IMR-90 (cell line): ENCODE results near the gene MYH13. TPM values are rescaled to one million over a fixed set of nuclear protein-coding genes. Genes with fewer than 3 reads are reported as not detected.

Experiments
- ATAC-seq: fragments of 200-7000 bp; cut with Tn5 transposase; 2 replicates; pipeline ENCODE4 v1.9.1; 2020; ENCODE audit warnings: low read depth, mild to moderate bottlenecking, moderate library complexity
- BruUV-seq: library from RNA; stranded (reverse); fragments of 400-500 nt; replicated peaks from 2 replicates; lab custom pipeline; 2021; lab: Mats Ljungman, UMichigan
- CTCF ChIA-PET: fragments of 300-600 bp; formaldehyde crosslinking; extraction: SDS; loops from one replicate; lab custom pipeline; 2021; ENCODE audit warnings: antibody characterized with exemption; lab: Yijun Ruan, JAX
- POLR2A ChIA-PET: fragments of 300-600 bp; sonication (Branson Sonifier 250); formaldehyde crosslinking; loops from one replicate; lab custom pipeline; 2022; ENCODE audit warnings: antibody characterized with exemption; ENCODE audit not compliant: unreplicated experiment; lab: Charles Lee
- DNase-seq: peaks from one replicate; pipeline ENCODE4 v3.0.0; 2013
- H2AFZ ChIP-seq: replicated peaks from 2 replicates; pipeline ENCODE3; 2013; ENCODE audit warnings: low read length, mild to moderate bottlenecking; ENCODE audit not compliant: poor library complexity
- H2AK5ac ChIP-seq: 2 replicates; pipeline ENCODE4 v1.6.1; 2013; ENCODE audit warnings: low read depth, low read length, inconsistent platforms
- H2AK9ac ChIP-seq: replicated peaks from 2 replicates; pipeline ENCODE3; 2013; ENCODE audit warnings: mild to moderate bottlenecking, low read depth, low read length, moderate library complexity; ENCODE audit not compliant: poor library complexity
- H2BK120ac ChIP-seq: 2 replicates; pipeline ENCODE4 v1.6.1; 2013; ENCODE audit warnings: low read depth, low read length, inconsistent platforms
- H2BK15ac ChIP-seq: 3 replicates; pipeline ENCODE4 v1.6.1; 2013; ENCODE audit warnings: low read depth, low read length, inconsistent platforms
- H2BK20ac ChIP-seq: 2 replicates; pipeline ENCODE4 v1.6.1; 2013; ENCODE audit warnings: low read depth, mild to moderate bottlenecking, inconsistent platforms, low read length, moderate library complexity
- H2BK5ac ChIP-seq: 2 replicates; pipeline ENCODE4 v1.6.1; 2013; ENCODE audit warnings: mild to moderate bottlenecking, low read depth, low read length, inconsistent platforms; ENCODE audit not compliant: poor library complexity, severe bottlenecking
- H3K14ac ChIP-seq: replicated peaks from 2 replicates; pipeline ENCODE4 v1.6.1; 2013; ENCODE audit warnings: low read depth, low read length, inconsistent platforms
- H3K18ac ChIP-seq: 2 replicates; pipeline ENCODE4 v1.6.1; 2013; ENCODE audit warnings: low read depth, low read length, control low read depth
- H3K23ac ChIP-seq: 2 replicates; pipeline ENCODE4 v1.6.1; 2013; ENCODE audit warnings: low read depth, low read length, inconsistent platforms
- H3K27ac ChIP-seq: 2 replicates; pipeline ENCODE4 v1.5.1; 2013; ENCODE audit warnings: mild to moderate bottlenecking, control low read depth, low read length; ENCODE audit not compliant: insufficient read depth
- H3K27me3 ChIP-seq: 2 replicates; pipeline ENCODE4 v1.6.1; 2013; ENCODE audit warnings: low read length; ENCODE audit not compliant: control insufficient read depth, insufficient read depth
- H3K36me3 ChIP-seq: 2 replicates; pipeline ENCODE4 v1.6.1; 2013; ENCODE audit warnings: low read length, mixed read lengths; ENCODE audit not compliant: control insufficient read depth, insufficient read depth
- H3K4ac ChIP-seq: 2 replicates; pipeline ENCODE4 v1.6.1; 2013; ENCODE audit warnings: low read depth, low read length, inconsistent platforms
- H3K4me1 ChIP-seq: 2 replicates; pipeline ENCODE4 v1.6.1; 2013; ENCODE audit warnings: low read length, mixed read lengths; ENCODE audit not compliant: control insufficient read depth, insufficient read depth
- H3K4me2 ChIP-seq: 2 replicates; pipeline ENCODE4 v1.6.1; 2013; ENCODE audit warnings: low read depth, mild to moderate bottlenecking, control low read depth, low read length, moderate library complexity
- H3K4me3 ChIP-seq: 2 replicates; pipeline ENCODE4 v1.5.1; 2013; ENCODE audit warnings: low read depth, mild to moderate bottlenecking, control low read depth, low read length, moderate library complexity; ENCODE audit not compliant: insufficient read depth
- H3K56ac ChIP-seq: 2 replicates; pipeline ENCODE4 v1.6.1; 2013; ENCODE audit warnings: low read length, inconsistent platforms; ENCODE audit not compliant: insufficient read depth; ENCODE audit errors: extremely low read depth
- H3K79me1 ChIP-seq, 2 experiments: 2 replicates each; pipeline ENCODE4 v1.6.1; 2013; ENCODE audit warnings: low read length in 2 of 2, inconsistent platforms in 1 of 2, low read depth in 1 of 2
- H3K9ac ChIP-seq: 2 replicates; pipeline ENCODE4 v1.6.1; 2013; ENCODE audit warnings: low read depth, low read length, control low read depth
- H3K9me1 ChIP-seq: 2 replicates; pipeline ENCODE4 v1.6.1; 2013; ENCODE audit warnings: low read length, inconsistent platforms; ENCODE audit not compliant: insufficient read depth
- H3K9me3 ChIP-seq: 2 replicates; pipeline ENCODE4 v1.6.1; 2013; ENCODE audit warnings: low read length; ENCODE audit not compliant: control insufficient read depth, insufficient read depth
- H4K20me1 ChIP-seq: 2 replicates; pipeline ENCODE4 v1.6.1; 2013; ENCODE audit warnings: low read length, inconsistent platforms; ENCODE audit not compliant: insufficient read depth
- H4K5ac ChIP-seq: 2 replicates; pipeline ENCODE4 v1.6.1; 2013; ENCODE audit warnings: mild to moderate bottlenecking, low read depth, low read length, control low read depth
- H4K8ac ChIP-seq, 2 experiments: 2 replicates each; pipeline ENCODE4 v1.6.1; 2013; ENCODE audit warnings: low read depth in 2 of 2, low read length in 2 of 2, control low read depth in 1 of 2, inconsistent platforms in 1 of 2
- H4K91ac ChIP-seq: 2 replicates; pipeline ENCODE4 v1.6.1; 2013; ENCODE audit warnings: low read depth, low read length, inconsistent platforms; ENCODE audit not compliant: insufficient read depth
- BHLHE40 ChIP-seq: fragments of 150-350 bp; IDR thresholded peaks from 2 replicates; pipeline ENCODE4 v1.6.1; 2016; ENCODE audit warnings: mild to moderate bottlenecking, low read depth, low read length
- CEBPB ChIP-seq: IDR thresholded peaks from 2 replicates; pipeline ENCODE4 v1.6.1; 2012; ENCODE audit warnings: low read depth, low read length, improper control_type of control experiment
- CHD1 ChIP-seq: IDR thresholded peaks from 2 replicates; pipeline ENCODE4 v1.6.1; 2012; ENCODE audit warnings: low read depth, low read length, improper control_type of control experiment
- FOS ChIP-seq: fragments of 150-350 bp; IDR thresholded peaks from 2 replicates; pipeline ENCODE4 v1.6.1; 2016; ENCODE audit warnings: low read depth, low read length
- MAFK ChIP-seq: IDR thresholded peaks from 2 replicates; pipeline ENCODE4 v1.6.1; 2012; ENCODE audit warnings: low read depth, low read length, improper control_type of control experiment
- MAZ ChIP-seq: IDR thresholded peaks from 2 replicates; pipeline ENCODE4 v1.6.1; 2012; ENCODE audit warnings: low read depth, mild to moderate bottlenecking, low read length, improper control_type of control experiment, moderate library complexity, borderline replicate concordance
- MXI1 ChIP-seq: IDR thresholded peaks from 2 replicates; pipeline ENCODE4 v1.6.1; 2012; ENCODE audit warnings: low read depth, mild to moderate bottlenecking, low read length, moderate library complexity, borderline replicate concordance
- NFE2L2 ChIP-seq: fragments of 150-350 bp; IDR thresholded peaks from 2 replicates; pipeline ENCODE4 v1.6.1; 2016; ENCODE audit warnings: low read depth, mild to moderate bottlenecking, low read length
- POLR2A ChIP-seq: IDR thresholded peaks from 2 replicates; pipeline ENCODE4 v1.6.1; 2012; ENCODE audit warnings: mild to moderate bottlenecking, low read depth, low read length
- RAD21 ChIP-seq: IDR thresholded peaks from 2 replicates; pipeline ENCODE4 v1.6.1; 2012; ENCODE audit warnings: low read length, improper control_type of control experiment
- RCOR1 ChIP-seq: IDR thresholded peaks from 2 replicates; pipeline ENCODE4 v1.6.1; 2012; ENCODE audit warnings: mild to moderate bottlenecking, low read length, improper control_type of control experiment; ENCODE audit not compliant: insufficient replicate concordance
- RFX5 ChIP-seq: IDR thresholded peaks from 2 replicates; pipeline ENCODE4 v1.8.0; 2012; ENCODE audit warnings: low read depth, mild to moderate bottlenecking, low read length, moderate library complexity
- SMC3 ChIP-seq: fragments of 150-350 bp; IDR thresholded peaks from 2 replicates; pipeline ENCODE4 v1.6.1; 2016; ENCODE audit warnings: low read depth, mild to moderate bottlenecking, antibody characterized with exemption, low read length, moderate library complexity
- WGBS, 2 experiments: methylation state at CpG; one replicate each; pipeline versions ENCODE4 v1.1.5 to v1.1.7; 2013; ENCODE audit warnings: missing lambda C conversion rate in 2 of 2; ENCODE audit not compliant: insufficient read length in 1 of 2; ENCODE audit errors: extremely low coverage in 2 of 2; 5-methylcytosine and 5-hydroxymethylcytosine counted together
- dilution Hi-C: fragments of 300-500 bp; cut with HindIII; formaldehyde crosslinking; loops from one replicate; pipeline ENCODE4 v1.14.3; 2018; ENCODE audit warnings: low sequenced_read_pairs; ENCODE audit not compliant: unreplicated experiment
- in situ Hi-C: fragments of 300-500 bp; cut with MboI; formaldehyde crosslinking; loops from 3 replicates; pipeline ENCODE4 v1.14.3; 2019; ENCODE audit warnings: low sequenced_read_pairs, inconsistent platforms, mixed read lengths
- intact Hi-C: fragments of 100-400 bp; cut with micrococcal nuclease; formaldehyde crosslinking; loops from 2 replicates; pipeline ENCODE4 v1.10.0; 2022
- polyA plus RNA-seq, 3 experiments: library from polyadenylated mRNA; depleted of rRNA; stranded (reverse); fragments of >200 nt; gene quantifications; 2 replicates each; pipeline ENCODE4 v1.2.3, GENCODE V29; 2012; ENCODE audit warnings: low replicate concordance in 1 of 3
- total RNA-seq: library from RNA; depleted of rRNA; stranded (reverse); fragments of >200 nt; gene quantifications from 2 replicates; pipeline ENCODE4 v1.2.3, GENCODE V29; 2012
- TF ChIP-seq, protein P1 (sequence below): fragments of 150-350 bp; IDR thresholded peaks from 2 replicates; pipeline ENCODE4 v1.6.1; 2016; ENCODE audit warnings: low read depth, mild to moderate bottlenecking, low read length, moderate library complexity, borderline replicate concordance
- TF ChIP-seq, protein P2 (sequence below): conservative IDR thresholded peaks from 2 replicates; pipeline ENCODE4 v1.5.1; 2012; ENCODE audit warnings: mild to moderate bottlenecking, low read depth, low read length, improper control_type of control experiment
- TF ChIP-seq, protein P3 (sequence below): fragments of 150-350 bp; IDR thresholded peaks from 2 replicates; pipeline ENCODE4 v1.6.1; 2017; ENCODE audit warnings: mild to moderate bottlenecking, antibody characterized with exemption, low read length, low read depth

MYH13 gene
- total and polyA plus RNA-seq, 2 of the 4 experiments (the other 2 are of a cell fraction) = not detected

DNA sequence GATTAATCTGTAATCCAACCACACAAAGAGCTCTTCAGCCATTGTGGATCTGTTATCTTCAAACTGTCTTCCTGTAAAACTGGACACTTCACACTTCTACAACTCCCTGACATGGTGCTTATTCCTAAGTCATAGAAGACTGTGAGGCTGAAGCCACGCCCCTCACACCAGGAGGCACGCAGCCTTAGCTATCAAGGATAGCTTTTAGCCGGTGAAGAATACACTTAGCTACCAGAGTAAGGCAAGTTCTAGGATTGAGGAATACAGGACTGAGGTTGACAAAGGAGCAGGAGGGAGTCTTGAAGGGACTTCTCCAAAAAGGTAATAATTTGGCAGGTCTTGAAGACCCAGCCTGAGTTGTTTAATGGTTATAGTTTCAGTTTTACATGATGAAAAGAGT, 94.6 kb downstream of the MYH13 start:
- Histone ChIP-seq H3K36me3 (no peaks in the 10 kb centered on the region), H3K4me1 (no peaks in the 10 kb centered on the region), H3K23ac (no peak overlapping the region), H3K14ac (no peak overlapping the region), H4K8ac (no peak overlapping the region), H2AK5ac (no peak overlapping the region), H2BK20ac (no peak overlapping the region), H2AK9ac (no peak overlapping the region), H2AFZ (no peak overlapping the region), H3K4me2 (peak overlapping the region; percentile 25; the same call in 1 of the 2 replicates), H3K27ac (no peak overlapping the region), H3K27me3 (no peaks in the 10 kb centered on the region; the same call in 1 of the 2 replicates), H3K9me1 (no peaks in the 10 kb centered on the region), H4K91ac (no peak overlapping the region), H3K9me3 (no peaks in the 10 kb centered on the region), H2BK120ac (no peak overlapping the region), H3K4me3 (no peak overlapping the region), H4K5ac (no peak overlapping the region), H3K4ac (no peak overlapping the region), H3K9ac (no peak overlapping the region), H2BK5ac (no peak overlapping the region), H4K20me1 (no peaks in the 10 kb centered on the region), H3K56ac (no peak overlapping the region), H3K79me1 (no peaks in the 10 kb centered on the region), H3K18ac (no peak overlapping the region), H2BK15ac (no peak overlapping the region)
- in situ Hi-C loops (no loop called here), dilution Hi-C loops (no loop called here), intact Hi-C loops (no loop called here)
- CTCF ChIA-PET = interaction anchor here (0.6 kb wide), 1 partner anchor 378 kb away, joined by 3 read pairs; no protein-coding TSS in a partner anchor
- WGBS, 2 experiments = no CpG with 5 or more reads among the region's 3 CpGs
- ATAC-seq (peak; percentile 42; the same call in 1 of the 2 replicates), DNase-seq (no peak)
- TF ChIP-seq CHD1 (no peak), RAD21 (no peak), NFE2L2 (no peak), MAFK (no peak), POLR2A (no peak), BHLHE40 (no peak), RCOR1 (no peak), MXI1 (no peak), CEBPB (no peak), MAZ (no peak), FOS (no peak), RFX5 (no peak), SMC3 (no peak)
- TF ChIP-seq, protein P1, sequence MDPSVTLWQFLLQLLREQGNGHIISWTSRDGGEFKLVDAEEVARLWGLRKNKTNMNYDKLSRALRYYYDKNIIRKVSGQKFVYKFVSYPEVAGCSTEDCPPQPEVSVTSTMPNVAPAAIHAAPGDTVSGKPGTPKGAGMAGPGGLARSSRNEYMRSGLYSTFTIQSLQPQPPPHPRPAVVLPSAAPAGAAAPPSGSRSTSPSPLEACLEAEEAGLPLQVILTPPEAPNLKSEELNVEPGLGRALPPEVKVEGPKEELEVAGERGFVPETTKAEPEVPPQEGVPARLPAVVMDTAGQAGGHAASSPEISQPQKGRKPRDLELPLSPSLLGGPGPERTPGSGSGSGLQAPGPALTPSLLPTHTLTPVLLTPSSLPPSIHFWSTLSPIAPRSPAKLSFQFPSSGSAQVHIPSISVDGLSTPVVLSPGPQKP = no peak
- TF ChIP-seq, protein P2, sequence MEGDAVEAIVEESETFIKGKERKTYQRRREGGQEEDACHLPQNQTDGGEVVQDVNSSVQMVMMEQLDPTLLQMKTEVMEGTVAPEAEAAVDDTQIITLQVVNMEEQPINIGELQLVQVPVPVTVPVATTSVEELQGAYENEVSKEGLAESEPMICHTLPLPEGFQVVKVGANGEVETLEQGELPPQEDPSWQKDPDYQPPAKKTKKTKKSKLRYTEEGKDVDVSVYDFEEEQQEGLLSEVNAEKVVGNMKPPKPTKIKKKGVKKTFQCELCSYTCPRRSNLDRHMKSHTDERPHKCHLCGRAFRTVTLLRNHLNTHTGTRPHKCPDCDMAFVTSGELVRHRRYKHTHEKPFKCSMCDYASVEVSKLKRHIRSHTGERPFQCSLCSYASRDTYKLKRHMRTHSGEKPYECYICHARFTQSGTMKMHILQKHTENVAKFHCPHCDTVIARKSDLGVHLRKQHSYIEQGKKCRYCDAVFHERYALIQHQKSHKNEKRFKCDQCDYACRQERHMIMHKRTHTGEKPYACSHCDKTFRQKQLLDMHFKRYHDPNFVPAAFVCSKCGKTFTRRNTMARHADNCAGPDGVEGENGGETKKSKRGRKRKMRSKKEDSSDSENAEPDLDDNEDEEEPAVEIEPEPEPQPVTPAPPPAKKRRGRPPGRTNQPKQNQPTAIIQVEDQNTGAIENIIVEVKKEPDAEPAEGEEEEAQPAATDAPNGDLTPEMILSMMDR = no peak
- TF ChIP-seq, protein P3, sequence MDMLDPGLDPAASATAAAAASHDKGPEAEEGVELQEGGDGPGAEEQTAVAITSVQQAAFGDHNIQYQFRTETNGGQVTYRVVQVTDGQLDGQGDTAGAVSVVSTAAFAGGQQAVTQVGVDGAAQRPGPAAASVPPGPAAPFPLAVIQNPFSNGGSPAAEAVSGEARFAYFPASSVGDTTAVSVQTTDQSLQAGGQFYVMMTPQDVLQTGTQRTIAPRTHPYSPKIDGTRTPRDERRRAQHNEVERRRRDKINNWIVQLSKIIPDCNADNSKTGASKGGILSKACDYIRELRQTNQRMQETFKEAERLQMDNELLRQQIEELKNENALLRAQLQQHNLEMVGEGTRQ = no peak
- POLR2A ChIA-PET = no interaction called here
- no TSS peak for BruUV-seq
